GM12872 (cell line): ENCODE results near the gene AOAH.

ENCODE experiments used
- TF ChIP-seq, protein P1 (sequence below): IDR thresholded peaks from 3 replicates; pipeline ENCODE4 v1.5.1; 2011; ENCODE audit warnings: low read depth, mild to moderate bottlenecking, low read length, moderate library complexity; ENCODE audit not compliant: insufficient read depth

The AOAH gene

DNA sequence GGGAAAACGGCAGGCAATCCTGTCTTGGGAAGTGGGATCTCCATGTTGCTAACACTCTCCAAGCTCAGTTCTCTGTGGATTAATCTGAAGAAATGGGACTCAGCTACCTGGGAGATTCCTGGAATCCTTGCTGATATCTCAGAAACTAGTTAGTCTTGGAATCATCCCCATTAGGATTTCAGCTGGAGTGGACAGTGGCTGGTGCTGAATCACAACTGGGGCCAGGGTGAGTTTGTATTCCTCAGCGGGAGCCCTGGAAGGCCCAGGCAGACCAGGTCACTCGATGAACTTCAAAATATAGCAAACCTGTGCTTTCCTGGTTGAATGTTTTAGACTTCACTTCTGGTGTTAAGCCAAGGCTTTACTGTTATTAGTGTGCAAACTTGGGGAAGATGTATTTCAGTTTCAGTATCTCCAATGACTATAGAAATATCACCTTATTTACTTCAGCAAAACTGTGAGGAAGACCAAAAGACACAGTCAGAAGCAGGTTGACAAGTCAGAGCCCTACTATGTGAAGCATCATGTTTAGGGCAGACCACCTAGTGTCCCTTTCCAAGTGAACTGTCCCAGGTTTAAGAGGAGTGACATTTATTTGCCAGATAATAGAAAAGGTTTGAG, 126.1 kb downstream of the AOAH start:
- TF ChIP-seq, protein P1, sequence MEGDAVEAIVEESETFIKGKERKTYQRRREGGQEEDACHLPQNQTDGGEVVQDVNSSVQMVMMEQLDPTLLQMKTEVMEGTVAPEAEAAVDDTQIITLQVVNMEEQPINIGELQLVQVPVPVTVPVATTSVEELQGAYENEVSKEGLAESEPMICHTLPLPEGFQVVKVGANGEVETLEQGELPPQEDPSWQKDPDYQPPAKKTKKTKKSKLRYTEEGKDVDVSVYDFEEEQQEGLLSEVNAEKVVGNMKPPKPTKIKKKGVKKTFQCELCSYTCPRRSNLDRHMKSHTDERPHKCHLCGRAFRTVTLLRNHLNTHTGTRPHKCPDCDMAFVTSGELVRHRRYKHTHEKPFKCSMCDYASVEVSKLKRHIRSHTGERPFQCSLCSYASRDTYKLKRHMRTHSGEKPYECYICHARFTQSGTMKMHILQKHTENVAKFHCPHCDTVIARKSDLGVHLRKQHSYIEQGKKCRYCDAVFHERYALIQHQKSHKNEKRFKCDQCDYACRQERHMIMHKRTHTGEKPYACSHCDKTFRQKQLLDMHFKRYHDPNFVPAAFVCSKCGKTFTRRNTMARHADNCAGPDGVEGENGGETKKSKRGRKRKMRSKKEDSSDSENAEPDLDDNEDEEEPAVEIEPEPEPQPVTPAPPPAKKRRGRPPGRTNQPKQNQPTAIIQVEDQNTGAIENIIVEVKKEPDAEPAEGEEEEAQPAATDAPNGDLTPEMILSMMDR: no peak

DNA sequence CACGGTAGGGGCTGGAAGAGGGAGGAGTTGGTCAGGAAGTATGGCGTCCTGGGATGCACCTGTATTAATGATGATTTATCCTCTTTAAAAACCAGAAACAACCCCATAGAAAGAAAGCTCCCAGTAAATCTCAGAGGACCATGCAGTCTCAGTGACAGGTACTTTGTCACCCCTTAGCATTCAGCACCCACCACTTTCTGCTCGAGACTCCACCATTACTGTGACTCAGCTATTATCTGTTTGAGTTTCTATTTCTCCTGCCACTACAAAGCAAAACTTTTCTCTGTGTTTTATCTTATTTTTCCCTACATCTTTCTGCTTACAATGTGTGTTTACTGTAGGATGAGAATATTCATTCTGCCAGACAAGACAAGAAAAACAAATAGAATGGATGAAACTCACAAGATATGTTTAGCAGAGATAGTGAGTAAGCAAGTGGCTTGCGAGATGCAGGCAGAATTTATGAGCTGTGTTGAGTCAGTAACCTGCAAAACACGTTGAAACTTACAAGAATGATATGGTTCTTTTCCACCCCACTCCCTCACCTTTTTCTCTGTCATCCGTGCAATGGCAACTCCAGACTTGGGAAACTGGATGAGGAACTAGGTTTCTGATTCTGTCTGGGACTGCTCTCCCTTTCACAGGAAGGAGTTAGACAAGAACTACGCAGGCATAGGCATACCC, 127.1 kb downstream of the AOAH start:
- TF ChIP-seq, protein P1: no peak

DNA sequence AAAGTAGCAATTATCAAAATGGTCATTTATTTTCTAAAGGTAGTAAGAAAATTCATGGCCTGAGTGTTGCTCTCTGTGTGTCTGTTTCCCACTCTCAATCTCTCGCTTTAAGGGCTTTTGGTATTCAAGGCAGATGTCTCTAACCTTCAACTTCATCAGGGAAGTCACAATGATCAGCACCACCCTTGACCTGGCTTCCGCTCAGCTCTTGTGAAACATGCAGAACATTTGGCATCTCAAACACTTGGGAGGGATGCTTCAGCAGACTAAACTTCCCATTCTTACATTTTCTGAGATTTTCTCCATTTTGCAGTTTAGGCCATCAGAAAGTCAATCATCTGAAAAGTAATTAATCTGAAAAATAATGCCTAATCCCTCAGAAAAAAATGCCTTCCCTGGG, 129.8 kb downstream of the AOAH start:
- TF ChIP-seq, protein P1: no peak

DNA sequence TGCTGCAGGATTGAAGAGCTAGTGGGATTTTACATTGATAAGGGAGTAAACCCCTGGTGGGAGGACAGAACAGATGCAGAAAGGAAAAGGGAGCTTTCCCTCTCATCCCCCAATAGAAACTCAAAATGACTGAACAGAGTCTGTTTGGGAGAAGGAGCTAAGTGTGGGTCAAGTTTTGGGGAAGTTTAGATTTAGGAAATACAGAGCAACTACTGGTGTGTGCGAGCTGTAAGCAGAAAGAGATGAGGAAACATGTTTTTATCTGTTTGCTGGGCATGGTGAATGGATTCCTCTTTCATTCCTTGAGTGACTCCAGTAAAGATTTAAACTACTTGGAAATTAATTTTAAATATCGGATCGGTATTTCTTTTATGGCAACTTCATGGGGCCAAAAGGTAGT, 132.7 kb downstream of the AOAH start:
- TF ChIP-seq, protein P1: no peak

DNA sequence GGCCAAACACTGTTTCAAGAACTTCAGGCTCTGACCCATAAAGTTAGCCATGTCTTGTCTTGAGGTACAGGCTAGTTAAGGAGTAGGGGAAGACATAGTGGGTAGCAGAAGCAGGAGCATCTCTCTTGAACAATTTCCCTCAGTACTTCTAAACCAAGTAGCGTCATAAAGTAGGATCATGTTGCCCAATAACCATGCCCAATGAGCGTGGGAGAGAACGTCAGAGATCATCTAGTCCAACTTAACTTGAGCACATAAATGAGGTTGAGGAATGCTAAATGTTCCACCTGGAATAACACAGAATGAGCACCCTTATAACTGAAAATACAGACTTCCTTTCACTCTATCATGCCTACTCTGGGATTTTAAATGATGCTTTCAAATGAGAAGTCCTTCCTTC, 134.9 kb downstream of the AOAH start:
- TF ChIP-seq, protein P1: no peak

DNA sequence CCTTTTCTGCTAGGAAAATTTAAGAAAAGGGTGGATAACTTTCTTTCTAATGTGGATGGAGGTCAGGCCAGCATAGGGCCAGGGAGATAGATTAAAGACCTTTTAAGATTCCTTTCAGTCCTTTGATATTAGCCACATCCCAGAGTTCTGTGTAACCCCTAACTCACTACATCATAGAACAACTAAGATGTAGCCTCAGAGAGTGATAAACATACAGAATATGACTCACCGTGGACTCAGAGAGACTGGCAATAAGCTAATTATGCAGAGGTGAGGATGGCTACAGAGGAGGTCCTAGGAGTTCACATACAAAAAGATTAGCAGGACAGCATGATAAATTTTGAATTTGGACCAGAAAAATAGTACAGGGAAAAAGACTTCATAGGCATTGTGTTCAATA, 141.0 kb downstream of the AOAH start:
- TF ChIP-seq, protein P1: no peak

DNA sequence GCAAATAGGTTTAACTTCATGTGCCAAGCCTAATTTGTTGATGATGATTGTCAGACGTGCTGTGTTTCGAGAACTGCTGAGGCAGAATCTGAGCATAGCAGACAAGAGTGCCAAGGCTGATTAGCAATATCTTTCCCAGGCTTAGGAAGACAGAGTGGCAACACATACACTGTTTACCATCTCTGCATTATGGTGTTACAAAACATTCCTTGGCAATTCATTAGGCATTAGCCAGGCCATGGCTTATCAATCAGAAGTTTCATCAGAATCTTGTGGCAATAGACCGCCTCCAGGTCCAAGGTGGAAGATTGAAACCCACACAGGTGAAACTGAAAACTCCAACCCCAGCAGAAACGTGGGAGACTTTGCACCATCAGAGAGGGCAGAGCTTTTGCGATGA, 148.5 kb downstream of the AOAH start:
- TF ChIP-seq, protein P1: no peak
